C1 segment of cervical spinal cord (tissue), 14 donors: ENCODE measurements around the gene SLC22A14.
A peak's percentile ranks its signal among the peaks of the same experiment; 100 is the strongest.

Source experiments
- DNase-seq, 14 donors: peaks; one replicate each; lab custom pipeline; 2025; lab: John Stamatoyannopoulos, UW

The SLC22A14 gene

GRCh38 chr3:38343797-38344594, 61.9 kb downstream of the SLC22A14 start:
- no peak for DNase-seq

- no peak for DNase-seq
These were observed 63.9 kb downstream of the SLC22A14 start for GRCh38 chr3:38345879-38346586.

- DNase-seq: peak in 13 of 14 donors; percentile 37 to 85 (median 64)
These were observed 64.7 kb downstream of the SLC22A14 start, which contains the start of gene XYLB for GRCh38 chr3:38346587-38347410. Gene XYLB (plus strand): TSS chr3:38346785. CDS start chr3:38346869, 84 bp downstream.

DNA sequence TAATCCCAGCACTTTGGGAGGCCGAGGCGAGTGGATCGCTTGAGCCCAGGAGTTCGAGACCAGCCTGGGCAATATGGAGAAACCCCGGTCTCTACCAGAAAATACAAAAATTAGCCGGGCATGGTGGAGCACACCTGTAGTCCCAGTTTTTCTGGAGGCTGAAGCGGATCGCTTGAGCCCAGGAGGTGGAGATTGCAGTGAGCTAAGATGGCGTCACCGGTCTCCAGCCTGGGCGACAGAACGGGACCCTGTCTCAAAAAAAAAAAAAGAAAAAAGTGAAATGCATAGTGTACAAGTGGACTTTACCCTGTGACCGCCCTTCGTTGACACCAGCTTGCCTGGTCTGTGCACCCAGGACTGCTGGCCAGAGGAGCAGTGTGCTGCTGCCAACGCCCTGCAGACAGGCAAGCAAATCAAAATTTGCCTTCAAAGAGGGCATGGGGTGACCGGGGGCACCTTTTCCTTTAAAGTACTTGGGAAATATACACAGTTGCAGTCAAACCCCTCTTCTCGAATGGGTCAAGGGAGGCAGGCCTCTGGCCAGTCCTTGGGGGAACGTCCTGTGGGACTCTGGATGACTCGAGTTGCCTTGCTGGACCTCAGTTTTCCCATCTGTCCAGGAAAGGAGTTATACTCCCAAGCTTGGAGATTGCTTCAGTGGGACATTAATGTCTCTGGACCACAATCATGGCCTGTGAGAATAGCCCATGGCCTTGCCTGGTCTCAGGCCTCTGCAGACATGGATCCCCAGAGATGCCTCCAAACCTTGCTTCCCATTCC, 65.5 kb downstream of the SLC22A14 start:
- no peak for DNase-seq

DNA sequence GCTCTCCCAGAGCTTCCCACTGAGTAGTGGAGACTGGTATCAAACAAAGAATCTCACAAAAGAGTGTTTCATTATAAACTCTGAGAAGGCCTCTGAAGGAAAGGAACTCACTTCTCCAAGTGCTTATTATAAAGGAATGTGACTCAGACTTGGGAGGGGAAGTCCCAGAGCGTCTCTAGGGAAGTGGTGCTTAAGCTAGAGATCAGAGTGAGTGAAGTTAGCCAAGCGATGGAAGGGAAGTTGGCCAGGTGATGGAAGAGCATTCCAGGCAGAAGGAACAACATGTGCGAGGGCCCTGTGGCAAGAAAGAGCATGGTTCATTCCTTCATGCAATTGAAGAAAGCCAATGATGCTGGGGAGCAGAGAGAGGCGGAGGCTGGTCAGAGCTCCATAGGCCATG, 66.8 kb downstream of the SLC22A14 start:
- DNase-seq: no peak

DNA sequence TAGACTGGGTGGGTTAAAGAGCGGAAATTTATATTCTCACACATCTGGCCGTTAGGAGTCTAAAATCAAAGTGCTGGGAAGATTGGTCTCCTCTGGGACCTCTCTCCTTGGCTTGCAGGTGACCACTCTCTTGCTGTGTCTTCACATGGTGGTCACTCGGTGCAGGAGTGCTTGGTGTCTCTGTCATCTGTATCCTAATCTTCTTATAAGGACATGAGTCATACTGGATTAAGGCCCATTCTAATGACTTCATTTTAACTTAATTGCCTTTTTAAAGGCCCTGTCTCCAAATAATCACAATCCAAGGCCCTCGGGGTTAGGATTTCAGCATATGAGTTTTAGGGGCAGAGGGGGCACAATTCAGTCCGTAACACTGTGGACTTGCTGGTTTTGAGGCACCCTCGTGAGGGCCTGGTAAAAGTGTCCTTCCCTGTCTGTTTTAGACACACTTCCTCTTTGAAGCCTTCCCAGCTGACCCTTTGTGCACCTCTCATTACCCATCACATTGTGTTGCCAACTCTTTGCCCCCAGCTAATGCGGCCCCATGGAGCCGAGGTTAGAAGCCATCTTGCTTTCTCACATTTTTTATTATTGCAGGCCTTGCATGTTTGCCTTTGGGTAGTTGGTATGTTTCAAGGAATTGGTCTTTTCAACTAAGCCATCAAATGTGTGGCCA, 67.7 kb downstream of the SLC22A14 start:
- DNase-seq: no peak

GRCh38 chr3:38353151-38353550, 71.1 kb downstream of the SLC22A14 start:
- DNase-seq: no peak

GRCh38 chr3:38354588-38355330, 72.7 kb downstream of the SLC22A14 start:
- DNase-seq: peak in 1 of 14 donors; percentile 66

- DNase-seq: no peak
These were observed 76.9 kb downstream of the SLC22A14 start for GRCh38 chr3:38359038-38359437.

- no peak for DNase-seq
These were observed 78.3 kb downstream of the SLC22A14 start for GRCh38 chr3:38360345-38360744.

- no peak for DNase-seq
These were observed 79.4 kb downstream of the SLC22A14 start for GRCh38 chr3:38361496-38361895.

GRCh38 chr3:38362825-38363224, 80.7 kb downstream of the SLC22A14 start:
- no peak for DNase-seq

DNA sequence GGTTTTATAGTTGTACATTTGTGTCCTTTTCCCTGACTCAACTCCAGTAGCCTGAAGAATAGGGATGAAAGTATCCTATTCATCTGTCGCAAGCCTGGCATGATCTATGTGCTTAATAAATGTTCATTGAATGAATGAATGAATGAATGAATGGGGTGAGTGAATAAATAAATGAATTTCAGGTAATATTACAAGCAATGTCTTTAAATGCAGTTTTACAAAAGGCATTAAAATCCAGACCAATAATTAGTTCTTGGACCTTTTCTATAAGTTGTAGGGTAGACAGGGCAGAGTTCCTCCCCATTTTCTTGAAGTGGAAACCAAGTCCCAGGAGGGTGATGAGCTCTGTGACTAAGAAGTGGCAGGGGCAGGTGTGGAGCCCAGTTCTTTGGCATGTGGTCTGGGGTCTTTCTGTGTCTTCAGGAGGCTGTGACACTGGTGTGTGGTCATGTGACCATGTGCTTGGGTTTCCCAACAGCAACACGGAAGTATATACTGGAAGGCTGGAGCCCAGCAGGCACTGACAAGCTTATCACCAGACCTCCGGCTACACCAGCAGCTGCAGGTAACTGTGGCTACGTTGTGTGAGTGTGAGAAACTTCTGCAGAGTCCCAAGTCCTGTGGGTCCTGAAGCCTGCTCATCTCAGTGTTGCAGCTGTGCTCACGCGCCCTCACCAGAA, 82.8 kb downstream of the SLC22A14 start:
- no peak for DNase-seq

- DNase-seq: no peak
These were observed 83.5 kb downstream of the SLC22A14 start for GRCh38 chr3:38365469-38366062.

DNA sequence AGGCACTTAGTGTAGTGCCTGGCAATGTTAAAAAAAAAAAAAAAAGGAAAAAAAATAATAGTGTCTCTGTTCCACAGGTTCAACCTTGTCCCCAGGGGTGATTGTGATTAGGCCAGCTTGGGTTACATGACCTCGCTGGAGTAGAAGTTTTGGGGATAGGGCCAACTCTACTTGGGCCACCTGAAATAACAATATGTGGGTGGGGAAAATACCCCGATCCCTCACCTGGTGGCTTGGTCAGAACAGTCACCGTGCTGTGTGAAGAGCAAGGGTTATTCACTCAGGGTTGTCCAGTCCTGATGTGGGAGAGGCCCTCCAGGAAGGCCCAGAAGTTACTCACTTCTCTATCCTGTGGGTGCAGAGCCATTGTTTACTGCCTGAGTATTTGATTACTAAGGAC, 84.0 kb downstream of the SLC22A14 start:
- no peak for DNase-seq

- no peak for DNase-seq
These were observed 85.7 kb downstream of the SLC22A14 start for GRCh38 chr3:38367779-38368178.
